Liver (tissue), 3 donors: Measurements from ENCODE around the gene INTS2.

ENCODE experiments used
- ATF3 ChIP-seq: IDR thresholded peaks from 2 replicates; pipeline ENCODE4 v1.6.1; 2016; ENCODE audit warnings: antibody characterized with exemption
- CTCF ChIP-seq: fragments of 150-350 bp; IDR thresholded peaks from 2 replicates; pipeline ENCODE4 v1.5.1; 2017; ENCODE audit warnings: improper control_type of control experiment, low read depth, low read length; ENCODE audit not compliant: missing input control
- donor health status: healthy.
- donor health status: healthy.

- TF ChIP-seq CTCF: no peak
- TF ChIP-seq ATF3: no peak
Measured at GRCh38 chr17:61897548-61898180, 30.1 kb downstream of the INTS2 start.
